ENCODE measurements around the gene STIMATE. TPM values are rescaled to one million over a fixed set of nuclear protein-coding genes. Genes with fewer than 3 reads are reported as not detected.

The STIMATE gene
- polyA plus RNA-seq, 1 of the 3 experiments (the other 2 are of a cell fraction) = 9.3 TPM

DNA sequence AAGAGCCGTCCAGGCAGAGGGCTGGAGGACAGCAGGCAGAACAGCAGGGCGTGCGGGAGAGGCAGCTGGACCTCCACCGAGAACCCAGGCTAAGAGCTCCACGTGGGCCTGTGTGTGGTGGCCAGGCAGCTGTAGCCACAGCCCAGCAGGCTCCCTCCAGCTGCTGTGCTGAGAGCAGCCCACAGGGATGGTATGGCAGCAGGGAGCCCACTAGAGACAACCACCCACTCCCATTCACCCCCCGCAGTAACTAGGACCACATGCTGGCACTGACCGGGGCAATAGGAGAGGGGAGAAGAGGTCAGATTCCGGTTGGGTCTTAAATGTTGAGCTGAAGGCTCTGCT, 37.0 kb downstream of the STIMATE start:
- H3K9me3 ChIP-seq = no peaks in the 10 kb centered on the region
- no peak overlapping the region for H3K9ac ChIP-seq
- H3K79me2 ChIP-seq (ENCODE audit: insufficient read depth) = peaks cover 4% of the 10 kb centered on the region; the same call in 1 of the 2 replicates
- H3K27me3 ChIP-seq (ENCODE audit: insufficient read depth) = no peaks in the 10 kb centered on the region
- H3F3A ChIP-seq (replicated peaks; ENCODE audit: insufficient read depth) = no peaks in the 10 kb centered on the region
- H3K4me3 ChIP-seq (ENCODE audit: low read depth in 2 of 2, low read length in 1 of 2) = no peak overlapping the region
- no peak overlapping the region for H3K27ac ChIP-seq (ENCODE audit: low read depth in 2 of 2, low read length in 1 of 2)
- ChIA-PET CTCF (interaction anchor here (0.8 kb wide), 1 partner anchor 11 kb away, joined by 3 read pairs; no protein-coding TSS in a partner anchor), POLR2A (no interaction called here)
- no peaks in the 10 kb centered on the region for H4K20me1 ChIP-seq (ENCODE audit: insufficient read depth)
- no peak for TF ChIP-seq FOXJ3 (CRISPR knock-in tag; IDR thresholded peaks at IDR 0.05)
- TF ChIP-seq TAF1 (IDR thresholded peaks at IDR 0.05; ENCODE audit: borderline replicate concordance, low read depth, low read length) = no peak
- TF ChIP-seq, protein P1, sequence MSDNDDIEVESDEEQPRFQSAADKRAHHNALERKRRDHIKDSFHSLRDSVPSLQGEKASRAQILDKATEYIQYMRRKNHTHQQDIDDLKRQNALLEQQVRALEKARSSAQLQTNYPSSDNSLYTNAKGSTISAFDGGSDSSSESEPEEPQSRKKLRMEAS (IDR thresholded peaks at IDR 0.05; ENCODE audit: low read depth) = no peak
- H2AFZ ChIP-seq (ENCODE audit: low read depth) = no peak overlapping the region
- DNase-seq = no peak
- WGBS (ENCODE audit: low lambda C conversion rate) = 97% methylated on average over 3 of the region's 8 CpGs
- no peaks in the 10 kb centered on the region for H3K9me2 ChIP-seq
- no peaks in the 10 kb centered on the region for H3K4me1 ChIP-seq (ENCODE audit: control insufficient read depth in 1 of 2, insufficient read depth in 2 of 2, low read depth in 1 of 2, low read length in 1 of 2)
- no peak overlapping the region for H3K4me2 ChIP-seq
- no peaks in the 10 kb centered on the region for H3K36me3 ChIP-seq (replicated peaks in 1 of 2; ENCODE audit: control insufficient read depth in 1 of 2, insufficient read depth in 2 of 2, low read length in 1 of 2)

DNA sequence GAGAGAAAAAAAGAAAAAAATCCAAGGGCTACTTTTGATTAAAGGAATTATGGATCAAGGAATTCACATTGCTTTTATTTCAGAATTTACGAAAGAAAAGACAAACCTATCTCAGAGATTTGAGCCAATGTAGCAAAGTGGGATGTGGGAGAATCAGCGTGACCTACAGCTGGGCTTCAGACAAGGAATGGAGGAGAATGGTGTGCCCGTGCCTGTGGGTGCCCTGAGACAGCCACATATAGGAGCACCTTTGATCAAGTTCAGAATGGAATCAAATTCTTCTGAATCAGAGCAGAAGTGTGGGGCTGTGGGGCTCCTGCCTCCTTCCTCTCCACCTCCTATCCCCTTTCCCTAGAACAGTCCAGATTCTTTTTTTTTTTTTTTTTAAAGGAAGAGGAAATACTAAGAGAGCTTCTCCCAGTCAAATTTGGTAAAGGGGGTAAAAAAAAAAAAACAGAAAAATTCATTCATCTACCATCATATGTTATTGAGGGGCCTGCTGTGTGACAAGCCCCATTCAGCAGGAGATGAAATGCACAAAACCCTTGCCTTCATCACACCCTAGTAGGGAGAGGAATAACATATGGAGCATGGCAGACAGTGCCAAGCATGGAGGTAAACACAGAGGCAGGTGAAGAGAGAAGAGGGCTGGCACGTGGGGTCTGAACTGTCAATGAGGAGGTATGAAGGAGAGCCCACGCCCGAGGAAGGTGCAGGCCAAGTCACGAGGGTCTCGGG, 37.5 kb downstream of the STIMATE start:
- CTCF ChIA-PET = no interaction called here
- Histone ChIP-seq H3K79me2 (ENCODE audit: insufficient read depth) (peaks cover 4% of the 10 kb centered on the region; the same call in 1 of the 2 replicates), H3K36me3 (replicated peaks in 1 of 2; ENCODE audit: control insufficient read depth in 1 of 2, insufficient read depth in 2 of 2, low read length in 1 of 2) (no peaks in the 10 kb centered on the region), H3K4me1 (ENCODE audit: control insufficient read depth in 1 of 2, insufficient read depth in 2 of 2, low read depth in 1 of 2, low read length in 1 of 2) (no peaks in the 10 kb centered on the region), H3K27me3 (ENCODE audit: insufficient read depth) (no peaks in the 10 kb centered on the region), H3K9me2 (no peaks in the 10 kb centered on the region), H3K4me3 (ENCODE audit: low read depth in 2 of 2, low read length in 1 of 2) (no peak overlapping the region), H3K9ac (no peak overlapping the region), H4K20me1 (ENCODE audit: insufficient read depth) (no peaks in the 10 kb centered on the region), H3K4me2 (no peak overlapping the region), H3K9me3 (no peaks in the 10 kb centered on the region), H3K27ac (ENCODE audit: low read depth in 2 of 2, low read length in 1 of 2) (no peak overlapping the region), H2AFZ (ENCODE audit: low read depth) (no peak overlapping the region), H3F3A (replicated peaks; ENCODE audit: insufficient read depth) (no peaks in the 10 kb centered on the region)
- 88% methylated on average over 7 of the region's 8 CpGs for WGBS (ENCODE audit: low lambda C conversion rate)
- POLR2A ChIA-PET = no interaction called here
- no peak for DNase-seq
- TF ChIP-seq RCOR1 (IDR thresholded peaks at IDR 0.05; ENCODE audit: low read length) (no peak), FOSL2 (IDR thresholded peaks at IDR 0.05; ENCODE audit: borderline replicate concordance, low read depth) (no peak)
- TF ChIP-seq, protein P2, sequence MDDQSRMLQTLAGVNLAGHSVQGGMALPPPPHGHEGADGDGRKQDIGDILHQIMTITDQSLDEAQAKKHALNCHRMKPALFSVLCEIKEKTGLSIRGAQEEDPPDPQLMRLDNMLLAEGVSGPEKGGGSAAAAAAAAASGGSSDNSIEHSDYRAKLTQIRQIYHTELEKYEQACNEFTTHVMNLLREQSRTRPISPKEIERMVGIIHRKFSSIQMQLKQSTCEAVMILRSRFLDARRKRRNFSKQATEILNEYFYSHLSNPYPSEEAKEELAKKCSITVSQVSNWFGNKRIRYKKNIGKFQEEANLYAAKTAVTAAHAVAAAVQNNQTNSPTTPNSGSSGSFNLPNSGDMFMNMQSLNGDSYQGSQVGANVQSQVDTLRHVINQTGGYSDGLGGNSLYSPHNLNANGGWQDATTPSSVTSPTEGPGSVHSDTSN (IDR thresholded peaks at IDR 0.05) = no peak

- CTCF ChIA-PET = no interaction called here
- Histone ChIP-seq H3K4me2 (no peak overlapping the region), H4K20me1 (ENCODE audit: insufficient read depth) (no peaks in the 10 kb centered on the region), H3K9ac (no peak overlapping the region), H3K79me2 (ENCODE audit: insufficient read depth) (peaks cover 4% of the 10 kb centered on the region; the same call in 1 of the 2 replicates), H3K4me1 (ENCODE audit: control insufficient read depth in 1 of 2, insufficient read depth in 2 of 2, low read depth in 1 of 2, low read length in 1 of 2) (no peaks in the 10 kb centered on the region), H3F3A (replicated peaks; ENCODE audit: insufficient read depth) (no peaks in the 10 kb centered on the region), H3K9me3 (no peaks in the 10 kb centered on the region), H3K27me3 (ENCODE audit: insufficient read depth) (no peaks in the 10 kb centered on the region), H3K4me3 (ENCODE audit: low read depth in 2 of 2, low read length in 1 of 2) (no peak overlapping the region), H2AFZ (ENCODE audit: low read depth) (no peak overlapping the region), H3K36me3 (replicated peaks in 1 of 2; ENCODE audit: control insufficient read depth in 1 of 2, insufficient read depth in 2 of 2, low read length in 1 of 2) (no peaks in the 10 kb centered on the region), H3K9me2 (no peaks in the 10 kb centered on the region), H3K27ac (ENCODE audit: low read depth in 2 of 2, low read length in 1 of 2) (no peak overlapping the region)
- WGBS (ENCODE audit: low lambda C conversion rate) = 81% methylated on average over 5 of the region's 5 CpGs
- POLR2A ChIA-PET = no interaction called here
- TF ChIP-seq TCF12 (IDR thresholded peaks at IDR 0.05) (no peak), FOXJ3 (CRISPR knock-in tag; IDR thresholded peaks at IDR 0.05) (no peak), NFIC (IDR thresholded peaks at IDR 0.05; ENCODE audit: borderline replicate concordance) (no peak), USF1 (IDR thresholded peaks at IDR 0.05; ENCODE audit: borderline replicate concordance, low read depth) (no peak), RFX5 (IDR thresholded peaks at IDR 0.05; ENCODE audit: low read length) (no peak), EZH2phosphoT487 (IDR thresholded peaks at IDR 0.05; ENCODE audit: borderline replicate concordance, low read depth) (no peak), SIN3A (IDR thresholded peaks at IDR 0.05; ENCODE audit: borderline replicate concordance, low read depth, low read length) (no peak), GABPA (IDR thresholded peaks at IDR 0.05; ENCODE audit: low read depth) (no peak), POLR2AphosphoS5 (IDR thresholded peaks at IDR 0.05; ENCODE audit: low read depth, low read length) (no peak), RAD21 (IDR thresholded peaks at IDR 0.05; ENCODE audit: low read length) (no peak), RCOR1 (IDR thresholded peaks at IDR 0.05; ENCODE audit: low read length) (no peak), TEAD4 (IDR thresholded peaks at IDR 0.05; ENCODE audit: borderline replicate concordance, insufficient read depth) (no peak)
- TF ChIP-seq, protein P2 (IDR thresholded peaks at IDR 0.05) = no peak
- TF ChIP-seq, protein P1 (IDR thresholded peaks at IDR 0.05; ENCODE audit: low read depth) = no peak
- no peak for DNase-seq
Measured at GRCh38 chr3:52857864-52858263, 39.5 kb downstream of the STIMATE start.
